Natural killer cell treated with Interleukin-12 subunit alpha and Interleukin-12 subunit beta and Interleukin-15 and Interleukin-18, amount 100 ng/mL, for 72 hours (primary cell): Measurements from ENCODE around the gene TM9SF2. TPM values are rescaled to one million over a fixed set of nuclear protein-coding genes. Genes with fewer than 3 reads are reported as not detected.

ENCODE experiments used
- ATAC-seq, 2 donors: fragments of 150-1000 bp; cut with Tn5 transposase in 1 of 2; sonication (Bioruptor Pico), chemical (Tn5 transposase) in 1 of 2; 2 replicates each; pipeline ENCODE4 v1.10.0; 2021
- DNase-seq: peaks from one replicate; pipeline ENCODE4 v3.0.0; 2022; ENCODE audit warnings: low spot score
- H3K27ac Mint-ChIP-seq, 2 donors: 1 replicate in 1 of 2; 2 replicates in 1 of 2; pipeline ENCODE4 v1.8.0; 2022; ENCODE audit warnings: mixed read lengths in 2 of 2, mild to moderate bottlenecking in 1 of 2, moderate library complexity in 1 of 2
- H3K27me3 Mint-ChIP-seq, 2 donors: 1 replicate in 1 of 2; 2 replicates in 1 of 2; pipeline ENCODE4 v1.8.0; 2022; ENCODE audit warnings: mixed read lengths in 2 of 2
- H3K36me3 Mint-ChIP-seq: one replicate; pipeline ENCODE4 v1.8.0; 2022; ENCODE audit warnings: mixed read lengths
- H3K4me1 Mint-ChIP-seq, 2 donors: 1 replicate in 1 of 2; 2 replicates in 1 of 2; pipeline ENCODE4 v1.8.0; 2022; ENCODE audit warnings: low read depth in 2 of 2, mixed read lengths in 2 of 2, mild to moderate bottlenecking in 1 of 2
- H3K4me3 Mint-ChIP-seq: one replicate; pipeline ENCODE4 v1.8.0; 2022; ENCODE audit warnings: mixed read lengths
- H3K9me3 Mint-ChIP-seq: 2 replicates; pipeline ENCODE4 v1.8.0; 2022; ENCODE audit warnings: mixed read lengths
- total RNA-seq, 2 donors: library from RNA; stranded (reverse); gene quantifications; one replicate each; pipeline ENCODE4 v1.2.3, GENCODE V29; 2022

TM9SF2 gene
- total RNA-seq, 2 donors from 2014 or later: 61.6 to 81.6 TPM

GRCh38 chr13:99505814-99506269 is 4.6 kb downstream of the TM9SF2 start:
- Mint-ChIP-seq H3K27me3 (no peaks in the 10 kb centered on the region), H3K27ac (peak overlapping the region in 1 of 2 donors; percentile 45), H3K9me3 (no peaks in the 10 kb centered on the region), H3K4me1 (peaks cover 60 to 75% of the 10 kb centered on the region in 2 donors), H3K36me3 (peaks cover 30% of the 10 kb centered on the region), H3K4me3 (peak overlapping the region; percentile 42)
- no peak for ATAC-seq
- DNase-seq: no peak

- DNase-seq (no peak), ATAC-seq (no peak)
- Mint-ChIP-seq H3K9me3 (no peaks in the 10 kb centered on the region), H3K27me3 (no peaks in the 10 kb centered on the region), H3K4me1 (peaks cover 60 to 80% of the 10 kb centered on the region in 2 donors), H3K4me3 (peak overlapping the region; percentile 26), H3K36me3 (peaks cover 32% of the 10 kb centered on the region), H3K27ac (peak overlapping the region; percentile 23 to 43)
Observed at GRCh38 chr13:99506634-99507033, 5.4 kb downstream of the TM9SF2 start.

GRCh38 chr13:99507054-99507453 is 5.8 kb downstream of the TM9SF2 start:
- peak overlapping the region; percentile 26 for H3K4me3 Mint-ChIP-seq
- DNase-seq: no peak
- no peak for ATAC-seq
- H3K9me3 Mint-ChIP-seq: no peaks in the 10 kb centered on the region
- peak overlapping the region; percentile 23 to 43 for H3K27ac Mint-ChIP-seq
- H3K4me1 Mint-ChIP-seq: peaks cover 63 to 82% of the 10 kb centered on the region in 2 donors
- no peaks in the 10 kb centered on the region for H3K27me3 Mint-ChIP-seq
- peaks cover 31% of the 10 kb centered on the region for H3K36me3 Mint-ChIP-seq

GRCh38 chr13:99507551-99507950 is 6.3 kb downstream of the TM9SF2 start:
- ATAC-seq (no peak), DNase-seq (no peak)
- H3K4me3 Mint-ChIP-seq: no peak overlapping the region
- no peaks in the 10 kb centered on the region for H3K9me3 Mint-ChIP-seq
- H3K27ac Mint-ChIP-seq: peak overlapping the region in 1 of 2 donors; percentile 4
- peaks cover 62 to 82% of the 10 kb centered on the region in 2 donors for H3K4me1 Mint-ChIP-seq
- peaks cover 26% of the 10 kb centered on the region for H3K36me3 Mint-ChIP-seq
- H3K27me3 Mint-ChIP-seq: no peaks in the 10 kb centered on the region

GRCh38 chr13:99507986-99508385 is 6.7 kb downstream of the TM9SF2 start:
- H3K4me3 Mint-ChIP-seq: no peak overlapping the region
- H3K9me3 Mint-ChIP-seq: no peaks in the 10 kb centered on the region
- H3K27ac Mint-ChIP-seq: peak overlapping the region in 1 of 2 donors; percentile 4
- no peak for DNase-seq
- H3K36me3 Mint-ChIP-seq: peaks cover 26% of the 10 kb centered on the region
- H3K27me3 Mint-ChIP-seq: no peaks in the 10 kb centered on the region
- ATAC-seq: no peak
- peaks cover 66 to 84% of the 10 kb centered on the region in 2 donors for H3K4me1 Mint-ChIP-seq

- no peak overlapping the region for H3K4me3 Mint-ChIP-seq
Observed at GRCh38 chr13:99509479-99509878, 8.2 kb downstream of the TM9SF2 start.

GRCh38 chr13:99514801-99515200 is 13.5 kb downstream of the TM9SF2 start:
- peaks cover 11% of the 10 kb centered on the region for H3K36me3 Mint-ChIP-seq
- peaks cover 50 to 64% of the 10 kb centered on the region in 2 donors for H3K4me1 Mint-ChIP-seq
- no peaks in the 10 kb centered on the region for H3K9me3 Mint-ChIP-seq
- ATAC-seq (no peak), DNase-seq (no peak)
- H3K27ac Mint-ChIP-seq: no peak overlapping the region
- H3K27me3 Mint-ChIP-seq: no peaks in the 10 kb centered on the region
- no peak overlapping the region for H3K4me3 Mint-ChIP-seq

More at GRCh38 chr13:99509479-99509878, 8.2 kb downstream of the TM9SF2 start:
- H3K27ac Mint-ChIP-seq: no peak overlapping the region
- H3K36me3 Mint-ChIP-seq: peaks cover 26% of the 10 kb centered on the region
- peaks cover 62 to 81% of the 10 kb centered on the region in 2 donors for H3K4me1 Mint-ChIP-seq
- no peak for ATAC-seq
- no peaks in the 10 kb centered on the region for H3K27me3 Mint-ChIP-seq
- no peaks in the 10 kb centered on the region for H3K9me3 Mint-ChIP-seq
- DNase-seq: no peak

GRCh38 chr13:99516153-99516929 is 15.1 kb downstream of the TM9SF2 start:
- Mint-ChIP-seq H3K36me3 (peaks cover 3% of the 10 kb centered on the region), H3K9me3 (no peaks in the 10 kb centered on the region), H3K27me3 (no peaks in the 10 kb centered on the region), H3K27ac (no peak overlapping the region), H3K4me1 (peaks cover 38 to 48% of the 10 kb centered on the region in 2 donors), H3K4me3 (no peak overlapping the region)
- ATAC-seq (no peak), DNase-seq (no peak)

GRCh38 chr13:99517577-99517976 is 16.3 kb downstream of the TM9SF2 start:
- H3K9me3 Mint-ChIP-seq: no peaks in the 10 kb centered on the region
- H3K4me1 Mint-ChIP-seq: peaks cover 29 to 37% of the 10 kb centered on the region in 2 donors
- DNase-seq (no peak), ATAC-seq (no peak)
- H3K27me3 Mint-ChIP-seq: no peaks in the 10 kb centered on the region
- no peak overlapping the region for H3K4me3 Mint-ChIP-seq
- peaks cover 8% of the 10 kb centered on the region for H3K36me3 Mint-ChIP-seq
- no peak overlapping the region for H3K27ac Mint-ChIP-seq

GRCh38 chr13:99517984-99518383 is 16.7 kb downstream of the TM9SF2 start:
- H3K36me3 Mint-ChIP-seq: peaks cover 8% of the 10 kb centered on the region
- no peaks in the 10 kb centered on the region for H3K9me3 Mint-ChIP-seq
- ATAC-seq (no peak), DNase-seq (no peak)
- H3K4me3 Mint-ChIP-seq: no peak overlapping the region
- no peak overlapping the region for H3K27ac Mint-ChIP-seq
- H3K27me3 Mint-ChIP-seq: no peaks in the 10 kb centered on the region
- H3K4me1 Mint-ChIP-seq: peaks cover 25 to 33% of the 10 kb centered on the region in 2 donors

- Mint-ChIP-seq H3K9me3 (no peaks in the 10 kb centered on the region), H3K4me1 (peaks cover 36 to 37% of the 10 kb centered on the region in 2 donors), H3K27ac (no peak overlapping the region), H3K4me3 (no peak overlapping the region), H3K27me3 (no peaks in the 10 kb centered on the region), H3K36me3 (peaks cover 31% of the 10 kb centered on the region)
- no peak for ATAC-seq
- no peak for DNase-seq
Observed at GRCh38 chr13:99522298-99522697, 21.0 kb downstream of the TM9SF2 start.

- peak overlapping the region in 1 of 2 donors; percentile 31 for H3K27ac Mint-ChIP-seq
- H3K4me3 Mint-ChIP-seq: no peak overlapping the region
- H3K36me3 Mint-ChIP-seq: peaks cover 31% of the 10 kb centered on the region
- peaks cover 37 to 39% of the 10 kb centered on the region in 2 donors for H3K4me1 Mint-ChIP-seq
- H3K27me3 Mint-ChIP-seq: no peaks in the 10 kb centered on the region
- DNase-seq (no peak), ATAC-seq (no peak)
- H3K9me3 Mint-ChIP-seq: no peaks in the 10 kb centered on the region
Observed at GRCh38 chr13:99523838-99524237, 22.6 kb downstream of the TM9SF2 start.

- Mint-ChIP-seq H3K27me3 (no peaks in the 10 kb centered on the region), H3K4me1 (peaks cover 37 to 39% of the 10 kb centered on the region in 2 donors), H3K36me3 (peaks cover 31% of the 10 kb centered on the region), H3K27ac (peak overlapping the region; percentile 5 to 14), H3K4me3 (no peak overlapping the region), H3K9me3 (no peaks in the 10 kb centered on the region)
- DNase-seq (no peak), ATAC-seq (no peak)
Observed at GRCh38 chr13:99525967-99526366, 24.7 kb downstream of the TM9SF2 start.

GRCh38 chr13:99526549-99526948 is 25.3 kb downstream of the TM9SF2 start:
- peaks cover 26% of the 10 kb centered on the region for H3K36me3 Mint-ChIP-seq

More at GRCh38 chr13:99526549-99526948, 25.3 kb downstream of the TM9SF2 start:
- peak in 1 of 2 donors; percentile 48 for ATAC-seq
- peak overlapping the region; percentile 5 to 14 for H3K27ac Mint-ChIP-seq
- H3K4me3 Mint-ChIP-seq: no peak overlapping the region
- DNase-seq: no peak
- H3K4me1 Mint-ChIP-seq: peaks cover 35 to 37% of the 10 kb centered on the region in 2 donors
- no peaks in the 10 kb centered on the region for H3K27me3 Mint-ChIP-seq
- no peaks in the 10 kb centered on the region for H3K9me3 Mint-ChIP-seq
